ENCODE data around the gene SRP9. TPM values are rescaled to one million over a fixed set of nuclear protein-coding genes. Genes with fewer than 3 reads are reported as not detected.
A peak's percentile ranks its signal among the peaks of the same experiment; 100 is the strongest.
"Not testable (repeated sequence)": the region's sequence is repeated elsewhere in the genome, so short reads cannot be mapped to it uniquely, and the experiment has no call there.

SRP9 gene
- total RNA-seq, 1 experiment from 2014 or later = 282 TPM

- no peaks in the 10 kb centered on the region for H3K9me3 ChIP-seq (ENCODE audit: control insufficient read depth, insufficient read depth, low read depth, low read length)
- POLR2A ChIA-PET = no interaction called here
- intact Hi-C loops (cut with micrococcal nuclease; ENCODE audit: unreplicated experiment) = no loop called here
- no peak for TF ChIP-seq SIN3A (IDR thresholded peaks at IDR 0.05; ENCODE audit: borderline replicate concordance, insufficient read depth, low read depth, low read length)
- no peak for TF ChIP-seq CTCF (IDR thresholded peaks at IDR 0.05)
- no peak; the same call in 1 of the 2 replicates for TF ChIP-seq TCF7L2 (IDR thresholded peaks at IDR 0.05; ENCODE audit: low read depth, low read length)
- no peak for TF ChIP-seq POLR2AphosphoS5 (IDR thresholded peaks at IDR 0.05; ENCODE audit: low read depth, low read length)
- no peak for TF ChIP-seq REST (IDR thresholded peaks at IDR 0.05; ENCODE audit: insufficient read depth in 1 of 2, low read depth in 2 of 2, low read length in 1 of 2)
- in situ Hi-C loops (cut with HindIII; ENCODE audit: low pct_unique_long_range_greater_than_20kb, low sequenced_read_pairs) = no loop called here
- ATAC-seq (peak; percentile 64), DNase-seq (ENCODE audit: low read depth, low spot score) (no peak)
- H3K27ac ChIP-seq (ENCODE audit: low read length) = 0 out of 2 replicates have a peak overlapping the region, but pooled peaks have one; percentile 3
- H3K4me1 ChIP-seq (ENCODE audit: control insufficient read depth, insufficient read depth, low read length) = peaks cover 9% of the 10 kb centered on the region
- no peaks in the 10 kb centered on the region for H3K27me3 ChIP-seq (ENCODE audit: control insufficient read depth, insufficient read depth, low read length)
- H3K36me3 ChIP-seq (ENCODE audit: control insufficient read depth, insufficient read depth, low read length) = no peaks in the 10 kb centered on the region
- no peak overlapping the region for H3K4me3 ChIP-seq (ENCODE audit: low read depth in 2 of 2, low read length in 2 of 2)
- BruUV-seq (replicated peaks) = no TSS peak
- CTCF ChIA-PET = no interaction called here
Observed at GRCh38 chr1:225755671-225756319, 21.8 kb upstream of the SRP9 start.

- H3K27ac ChIP-seq (ENCODE audit: low read length) = no peak overlapping the region
- H3K9me3 ChIP-seq (ENCODE audit: control insufficient read depth, insufficient read depth, low read depth, low read length) = no peaks in the 10 kb centered on the region
- intact Hi-C loops (cut with micrococcal nuclease; ENCODE audit: unreplicated experiment) (no loop called here), in situ Hi-C loops (cut with HindIII; ENCODE audit: low pct_unique_long_range_greater_than_20kb, low sequenced_read_pairs) (no loop called here)
- ATAC-seq = no peak
- peaks cover 9% of the 10 kb centered on the region for H3K4me1 ChIP-seq (ENCODE audit: control insufficient read depth, insufficient read depth, low read length)
- no TSS peak for BruUV-seq (replicated peaks)
- TF ChIP-seq SIN3A (IDR thresholded peaks at IDR 0.05; ENCODE audit: borderline replicate concordance, insufficient read depth, low read depth, low read length) (no peak), POLR2AphosphoS5 (IDR thresholded peaks at IDR 0.05; ENCODE audit: low read depth, low read length) (no peak), CTCF (IDR thresholded peaks at IDR 0.05) (no peak), TCF7L2 (IDR thresholded peaks at IDR 0.05; ENCODE audit: low read depth, low read length) (no peak), REST (IDR thresholded peaks at IDR 0.05; ENCODE audit: insufficient read depth in 1 of 2, low read depth in 2 of 2, low read length in 1 of 2) (no peak)
- no peaks in the 10 kb centered on the region for H3K27me3 ChIP-seq (ENCODE audit: control insufficient read depth, insufficient read depth, low read length)
- H3K36me3 ChIP-seq (ENCODE audit: control insufficient read depth, insufficient read depth, low read length) = no peaks in the 10 kb centered on the region
- ChIA-PET CTCF (no interaction called here), POLR2A (no interaction called here)
- no peak for DNase-seq (ENCODE audit: low read depth, low spot score)
- no peak overlapping the region for H3K4me3 ChIP-seq (ENCODE audit: low read depth in 2 of 2, low read length in 2 of 2)
Observed at GRCh38 chr1:225757927-225758656, 19.5 kb upstream of the SRP9 start.

GRCh38 chr1:225759972-225760371, 17.7 kb upstream of the SRP9 start:
- H3K27ac ChIP-seq (ENCODE audit: low read length); H3K4me1 ChIP-seq (ENCODE audit: control insufficient read depth, insufficient read depth, low read length); ATAC-seq; CTCF ChIA-PET; BruUV-seq (replicated peaks); DNase-seq (ENCODE audit: low read depth, low spot score); H3K9me3 ChIP-seq (ENCODE audit: control insufficient read depth, insufficient read depth, low read depth, low read length); H3K27me3 ChIP-seq (ENCODE audit: control insufficient read depth, insufficient read depth, low read length); intact Hi-C loops (cut with micrococcal nuclease; ENCODE audit: unreplicated experiment); H3K4me3 ChIP-seq (ENCODE audit: low read depth in 2 of 2, low read length in 2 of 2); in situ Hi-C loops (cut with HindIII; ENCODE audit: low pct_unique_long_range_greater_than_20kb, low sequenced_read_pairs); H3K36me3 ChIP-seq (ENCODE audit: control insufficient read depth, insufficient read depth, low read length): not testable (repeated sequence)
- POLR2A ChIA-PET = interaction anchor here (0.7 kb wide), 1 partner anchor 100 kb away, joined by 4 read pairs; no protein-coding TSS in a partner anchor

Data from Panc1 (cell line).